ENCODE results near the gene USP20.
A peak's percentile ranks its signal among the peaks of the same experiment; 100 is the strongest.

- no peak for TF ChIP-seq CTCF (IDR thresholded peaks at IDR 0.05)
- peak in 2 of 3 donors; percentile 33 to 59 for TF ChIP-seq POLR2AphosphoS5 (IDR thresholded peaks at IDR 0.05)
These were observed 53.2 kb downstream of the USP20 start for GRCh38 chr9:129888293-129889121.

Data from stomach (tissue), 4 donors.